Hepatic stellate cell (primary cell): ENCODE results near the gene CD3D.

Experiments
- DNase-seq: peaks from one replicate; pipeline ENCODE4 v3.0.0; 2011; ENCODE audit warnings: low spot score

Gene CD3D

GRCh38 chr11:118301600-118302195 is 40.8 kb downstream of the CD3D start:
- DNase-seq: no peak

- DNase-seq: no peak
These were observed 46.6 kb downstream of the CD3D start for GRCh38 chr11:118295815-118296454.

DNA sequence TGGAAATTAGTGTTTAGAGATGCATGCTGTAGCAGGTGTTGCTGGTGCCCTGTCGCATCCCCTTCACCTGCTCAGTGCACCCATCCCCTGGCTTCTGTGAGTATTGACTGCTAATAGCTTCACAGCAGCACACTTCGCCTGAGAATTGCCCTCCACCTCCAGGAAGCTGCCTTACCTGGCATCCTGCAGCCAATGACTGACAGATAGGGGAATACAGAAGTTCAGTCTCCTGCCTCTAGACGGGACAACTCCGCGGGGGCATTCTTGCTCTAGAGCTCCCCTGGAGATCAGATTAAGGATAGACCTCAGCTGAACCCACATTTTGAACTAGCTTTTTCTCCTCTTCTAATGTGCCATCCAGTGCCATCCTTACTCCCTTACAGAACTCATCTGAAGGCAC is 47.3 kb downstream of the CD3D start:
- DNase-seq: no peak

DNA sequence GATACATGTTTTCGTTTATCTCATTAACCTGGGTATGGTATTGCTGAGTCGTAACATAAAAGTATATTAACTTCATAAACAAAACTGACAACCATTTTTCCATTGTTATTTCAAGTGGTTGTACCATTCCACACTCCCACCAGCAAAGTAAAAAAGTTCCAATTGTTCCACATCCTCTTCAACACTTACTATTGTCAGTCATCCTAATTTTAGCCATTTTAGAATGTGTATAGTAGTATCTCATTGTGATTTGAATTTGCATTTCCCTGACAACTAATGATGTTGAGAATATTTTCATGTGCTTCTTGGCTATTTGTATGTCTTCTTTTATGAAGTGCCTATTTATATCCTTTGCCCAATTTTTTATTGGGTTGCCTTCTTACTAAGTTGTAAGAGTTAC is 48.5 kb downstream of the CD3D start:
- DNase-seq: no peak

DNA sequence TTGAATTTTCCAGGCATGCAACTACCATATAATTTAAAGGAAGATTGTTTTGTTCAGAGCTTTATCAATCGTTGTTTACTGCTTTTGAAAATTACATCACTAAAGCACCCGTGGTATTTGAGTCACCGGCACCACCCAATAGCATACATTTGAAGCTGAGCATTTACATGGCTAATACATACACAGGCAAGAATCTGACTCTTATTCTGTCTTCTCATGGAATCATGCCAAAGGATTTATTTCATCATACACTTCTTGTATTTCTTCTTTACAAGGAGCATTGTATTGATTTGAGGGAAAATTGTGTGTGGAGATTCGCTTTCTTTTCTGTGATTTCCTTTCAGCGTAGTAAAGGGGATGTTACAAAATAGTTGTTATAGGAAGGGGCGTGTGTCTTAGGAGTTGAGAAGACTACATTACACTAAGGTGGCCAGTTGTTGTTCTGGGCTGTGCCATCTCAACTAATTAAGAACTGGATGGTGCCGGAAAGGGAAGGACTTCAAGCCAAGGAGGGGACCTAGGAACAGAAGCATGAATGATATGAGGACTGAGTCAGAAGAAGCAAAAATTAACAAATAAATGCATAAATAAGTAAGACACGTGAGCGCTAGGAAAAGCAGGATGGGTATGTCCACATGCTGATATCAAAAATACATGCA is 50.9 kb downstream of the CD3D start:
- no peak for DNase-seq

DNA sequence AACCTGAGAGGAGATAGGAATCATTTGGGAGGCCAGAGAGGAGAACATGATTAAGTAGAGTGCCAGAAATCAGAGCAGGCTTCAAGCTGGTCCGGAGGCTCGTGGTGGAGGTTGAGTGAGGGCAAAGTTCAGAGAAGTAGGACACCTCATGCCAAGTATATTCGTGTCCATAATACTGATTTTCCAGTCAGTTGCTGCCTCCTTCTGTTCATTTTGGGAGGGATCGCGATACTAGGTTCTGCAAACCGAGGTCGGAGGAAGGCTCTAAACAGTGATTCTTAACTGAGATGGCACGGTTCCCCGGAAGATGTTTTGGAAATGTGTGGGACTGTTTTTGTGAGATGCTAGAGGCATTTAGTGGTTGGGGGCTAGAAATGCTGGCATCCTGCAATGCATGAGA is 51.6 kb downstream of the CD3D start:
- no peak for DNase-seq

- no peak for DNase-seq
These were observed 53.1 kb downstream of the CD3D start for GRCh38 chr11:118289401-118289800.
